ENCODE measurements around the gene NPAS3.

NPAS3 gene

DNA sequence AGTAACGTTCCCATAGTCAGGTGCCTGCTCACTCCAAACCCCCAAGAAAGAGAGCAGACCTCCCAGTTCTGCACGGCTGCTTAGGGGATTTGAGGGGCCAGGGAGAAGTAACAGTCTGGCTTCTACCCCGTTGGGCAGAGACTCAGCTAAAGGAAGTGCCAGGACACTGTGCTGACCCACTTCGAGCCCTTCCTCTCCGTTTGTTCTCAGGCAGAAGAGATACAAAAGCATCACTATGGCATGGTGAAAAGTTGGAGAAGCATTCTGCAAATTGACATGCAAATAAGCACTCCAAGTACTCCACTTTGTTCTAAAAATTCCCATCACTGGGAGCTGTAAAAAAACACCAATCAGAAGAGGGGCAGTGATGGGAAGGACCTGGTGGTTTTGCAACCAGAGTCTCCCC, 773.1 kb downstream of the NPAS3 start:
- Mint-ChIP-seq H3K4me3 (no peak overlapping the region), H3K27ac (no peak overlapping the region), H3K4me1 (no peaks in the 10 kb centered on the region), H3K9me3 (no peaks in the 10 kb centered on the region), H3K27me3 (ENCODE audit: low read depth) (peaks cover 4% of the 10 kb centered on the region), H3K36me3 (ENCODE audit: low read depth) (no peaks in the 10 kb centered on the region)
- TF ChIP-seq, protein P1, sequence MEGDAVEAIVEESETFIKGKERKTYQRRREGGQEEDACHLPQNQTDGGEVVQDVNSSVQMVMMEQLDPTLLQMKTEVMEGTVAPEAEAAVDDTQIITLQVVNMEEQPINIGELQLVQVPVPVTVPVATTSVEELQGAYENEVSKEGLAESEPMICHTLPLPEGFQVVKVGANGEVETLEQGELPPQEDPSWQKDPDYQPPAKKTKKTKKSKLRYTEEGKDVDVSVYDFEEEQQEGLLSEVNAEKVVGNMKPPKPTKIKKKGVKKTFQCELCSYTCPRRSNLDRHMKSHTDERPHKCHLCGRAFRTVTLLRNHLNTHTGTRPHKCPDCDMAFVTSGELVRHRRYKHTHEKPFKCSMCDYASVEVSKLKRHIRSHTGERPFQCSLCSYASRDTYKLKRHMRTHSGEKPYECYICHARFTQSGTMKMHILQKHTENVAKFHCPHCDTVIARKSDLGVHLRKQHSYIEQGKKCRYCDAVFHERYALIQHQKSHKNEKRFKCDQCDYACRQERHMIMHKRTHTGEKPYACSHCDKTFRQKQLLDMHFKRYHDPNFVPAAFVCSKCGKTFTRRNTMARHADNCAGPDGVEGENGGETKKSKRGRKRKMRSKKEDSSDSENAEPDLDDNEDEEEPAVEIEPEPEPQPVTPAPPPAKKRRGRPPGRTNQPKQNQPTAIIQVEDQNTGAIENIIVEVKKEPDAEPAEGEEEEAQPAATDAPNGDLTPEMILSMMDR (IDR thresholded peaks at IDR 0.05; ENCODE audit: unreplicated experiment in 3 of 3) = no peak

DNA sequence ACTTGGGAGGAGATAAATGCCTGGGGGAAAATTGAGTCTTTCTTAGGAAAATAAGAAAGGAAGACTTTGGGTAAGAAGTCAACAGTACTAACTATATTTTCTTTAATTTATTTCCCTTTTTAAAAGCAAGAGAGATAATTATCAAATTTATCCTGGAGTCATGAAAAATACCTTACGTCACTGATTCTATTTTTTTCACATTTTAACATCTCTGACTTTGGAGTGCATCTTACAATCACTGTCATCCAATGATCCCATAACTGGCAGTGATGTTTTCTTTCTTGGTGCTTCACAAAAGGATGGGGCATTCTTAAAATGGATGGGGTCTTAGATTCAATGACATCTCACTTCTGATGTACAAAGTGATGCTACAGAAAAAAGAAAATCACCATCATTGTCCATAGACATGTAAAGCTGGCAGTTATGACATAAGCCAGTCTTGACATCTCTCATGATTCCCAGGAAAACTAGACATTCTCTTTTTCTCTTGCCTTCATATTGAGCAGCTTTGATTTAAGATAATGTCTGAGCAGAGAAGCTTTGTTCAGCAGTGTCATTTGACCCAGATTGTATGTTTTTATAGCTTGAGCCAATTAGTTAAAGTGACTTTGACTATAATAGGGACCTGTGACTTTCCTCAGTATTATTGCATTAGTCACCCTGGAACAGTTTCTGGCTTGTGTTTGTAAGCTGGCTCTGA, 776.0 kb downstream of the NPAS3 start:
- no peaks in the 10 kb centered on the region for H3K36me3 Mint-ChIP-seq (ENCODE audit: low read depth)
- H3K27ac Mint-ChIP-seq = no peak overlapping the region

DNA sequence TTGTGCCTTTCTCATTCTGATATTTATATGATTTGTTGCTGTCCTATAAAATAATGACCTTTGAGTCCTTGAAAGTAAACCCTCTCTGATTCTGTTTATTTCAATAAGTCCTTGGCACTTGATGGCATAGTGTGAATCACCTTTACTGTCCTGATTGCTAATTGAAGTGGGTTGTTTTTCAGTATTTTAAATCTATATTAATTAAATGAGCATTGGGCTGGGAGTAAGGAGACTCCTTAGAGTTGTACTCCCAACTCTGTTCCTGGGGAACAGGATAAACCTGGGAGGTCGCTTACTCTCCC, 776.5 kb downstream of the NPAS3 start:
- Mint-ChIP-seq H3K27me3 (ENCODE audit: low read depth) (peaks cover 4% of the 10 kb centered on the region), H3K9me3 (no peaks in the 10 kb centered on the region), H3K27ac (no peak overlapping the region), H3K4me1 (no peaks in the 10 kb centered on the region), H3K36me3 (ENCODE audit: low read depth) (no peaks in the 10 kb centered on the region), H3K4me3 (no peak overlapping the region)
- TF ChIP-seq, protein P1 (IDR thresholded peaks at IDR 0.05; ENCODE audit: unreplicated experiment in 3 of 3) = no peak

More for the DNA sequence above, 776.0 kb downstream of the NPAS3 start:
- Mint-ChIP-seq H3K9me3 (no peaks in the 10 kb centered on the region), H3K4me1 (no peaks in the 10 kb centered on the region), H3K27me3 (ENCODE audit: low read depth) (peaks cover 4% of the 10 kb centered on the region), H3K4me3 (no peak overlapping the region)
- TF ChIP-seq, protein P1 (IDR thresholded peaks at IDR 0.05; ENCODE audit: unreplicated experiment in 3 of 3) = no peak

- Mint-ChIP-seq H3K36me3 (ENCODE audit: low read depth) (no peaks in the 10 kb centered on the region), H3K9me3 (no peaks in the 10 kb centered on the region), H3K27ac (no peak overlapping the region), H3K4me3 (no peak overlapping the region), H3K4me1 (no peaks in the 10 kb centered on the region), H3K27me3 (ENCODE audit: low read depth) (peaks cover 2% of the 10 kb centered on the region)
- TF ChIP-seq, protein P1 (IDR thresholded peaks at IDR 0.05; ENCODE audit: unreplicated experiment in 3 of 3) = no peak
These were observed 778.2 kb downstream of the NPAS3 start for GRCh38 chr14:33716921-33717320.

DNA sequence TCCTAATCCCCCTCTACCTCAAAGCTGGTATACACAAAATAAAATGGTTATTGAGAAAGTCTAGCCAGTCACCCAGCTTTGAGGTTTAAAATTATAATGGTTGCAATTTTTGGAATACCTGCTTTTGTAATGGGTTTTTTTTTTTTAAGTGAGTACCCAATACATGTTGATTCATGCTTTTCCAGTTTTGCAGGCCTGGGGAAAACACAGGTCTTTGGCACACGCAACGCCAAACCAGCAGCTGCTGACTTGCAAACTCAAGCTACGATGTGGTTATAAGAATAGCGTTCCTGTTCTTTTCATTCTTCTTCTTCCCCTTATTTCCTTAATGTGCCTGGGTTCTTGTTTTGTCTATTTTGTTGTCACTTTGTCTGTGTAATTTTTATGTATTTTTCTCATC, 779.2 kb downstream of the NPAS3 start:
- no peaks in the 10 kb centered on the region for H3K9me3 Mint-ChIP-seq
- no peaks in the 10 kb centered on the region for H3K36me3 Mint-ChIP-seq (ENCODE audit: low read depth)
- no peaks in the 10 kb centered on the region for H3K27me3 Mint-ChIP-seq (ENCODE audit: low read depth)
- no peaks in the 10 kb centered on the region for H3K4me1 Mint-ChIP-seq
- H3K4me3 Mint-ChIP-seq = no peak overlapping the region
- H3K27ac Mint-ChIP-seq = no peak overlapping the region
- TF ChIP-seq, protein P1 (IDR thresholded peaks at IDR 0.05; ENCODE audit: unreplicated experiment in 3 of 3) = no peak

DNA sequence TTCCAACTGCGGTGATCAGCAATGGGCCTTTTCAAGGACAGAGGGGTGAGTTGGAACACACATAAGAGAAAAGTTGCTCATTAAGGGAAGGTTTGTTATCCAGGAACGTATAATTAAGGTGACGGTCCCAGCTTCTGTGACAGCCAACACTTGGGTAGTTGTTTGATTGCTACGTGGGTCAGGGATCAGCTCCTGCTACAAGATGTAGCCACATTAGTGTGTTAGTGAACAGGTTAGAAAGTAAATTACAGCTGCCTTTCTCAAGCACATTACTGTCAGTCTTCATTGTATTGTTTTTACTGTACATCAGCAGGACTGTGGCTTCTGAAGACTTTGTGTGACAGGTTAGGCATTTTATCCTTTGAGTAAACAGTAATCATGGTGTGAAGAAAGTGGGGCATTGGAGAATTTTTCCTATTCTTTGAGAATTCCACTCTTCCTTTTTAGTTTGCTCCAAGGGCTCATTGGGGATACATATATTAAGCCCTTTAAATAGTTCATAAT, 781.7 kb downstream of the NPAS3 start:
- TF ChIP-seq, protein P1 (IDR thresholded peaks at IDR 0.05; ENCODE audit: unreplicated experiment in 3 of 3) = no peak
- Mint-ChIP-seq H3K27ac (no peak overlapping the region), H3K36me3 (ENCODE audit: low read depth) (no peaks in the 10 kb centered on the region), H3K27me3 (ENCODE audit: low read depth) (no peaks in the 10 kb centered on the region), H3K4me3 (no peak overlapping the region), H3K9me3 (no peaks in the 10 kb centered on the region), H3K4me1 (no peaks in the 10 kb centered on the region)

All from nephron (organoid).